IMR-90 (cell line): Measurements from ENCODE around the gene DHRSX. TPM values are rescaled to one million over a fixed set of nuclear protein-coding genes. Genes with fewer than 3 reads are reported as not detected.

Source experiments
- ATAC-seq: fragments of 200-7000 bp; cut with Tn5 transposase; 2 replicates; pipeline ENCODE4 v1.9.1; 2020; ENCODE audit warnings: low read depth, mild to moderate bottlenecking, moderate library complexity
- BruUV-seq: library from RNA; stranded (reverse); fragments of 400-500 nt; replicated peaks from 2 replicates; lab custom pipeline; 2021; lab: Mats Ljungman, UMichigan
- CTCF ChIA-PET: fragments of 300-600 bp; formaldehyde crosslinking; extraction: SDS; loops from one replicate; lab custom pipeline; 2021; ENCODE audit warnings: antibody characterized with exemption; lab: Yijun Ruan, JAX
- POLR2A ChIA-PET: fragments of 300-600 bp; sonication (Branson Sonifier 250); formaldehyde crosslinking; loops from one replicate; lab custom pipeline; 2022; ENCODE audit warnings: antibody characterized with exemption; ENCODE audit not compliant: unreplicated experiment; lab: Charles Lee
- DNase-seq: peaks from one replicate; pipeline ENCODE4 v3.0.0; 2013
- H2AFZ ChIP-seq: replicated peaks from 2 replicates; pipeline ENCODE3; 2013; ENCODE audit warnings: low read length, mild to moderate bottlenecking; ENCODE audit not compliant: poor library complexity
- H2AK5ac ChIP-seq: 2 replicates; pipeline ENCODE4 v1.6.1; 2013; ENCODE audit warnings: low read depth, low read length, inconsistent platforms
- H2AK9ac ChIP-seq: replicated peaks from 2 replicates; pipeline ENCODE3; 2013; ENCODE audit warnings: mild to moderate bottlenecking, low read depth, low read length, moderate library complexity; ENCODE audit not compliant: poor library complexity
- H2BK120ac ChIP-seq: 2 replicates; pipeline ENCODE4 v1.6.1; 2013; ENCODE audit warnings: low read depth, low read length, inconsistent platforms
- H2BK15ac ChIP-seq: 3 replicates; pipeline ENCODE4 v1.6.1; 2013; ENCODE audit warnings: low read depth, low read length, inconsistent platforms
- H2BK20ac ChIP-seq: 2 replicates; pipeline ENCODE4 v1.6.1; 2013; ENCODE audit warnings: low read depth, mild to moderate bottlenecking, inconsistent platforms, low read length, moderate library complexity
- H2BK5ac ChIP-seq: 2 replicates; pipeline ENCODE4 v1.6.1; 2013; ENCODE audit warnings: mild to moderate bottlenecking, low read depth, low read length, inconsistent platforms; ENCODE audit not compliant: poor library complexity, severe bottlenecking
- H3K14ac ChIP-seq: replicated peaks from 2 replicates; pipeline ENCODE4 v1.6.1; 2013; ENCODE audit warnings: low read depth, low read length, inconsistent platforms
- H3K18ac ChIP-seq: 2 replicates; pipeline ENCODE4 v1.6.1; 2013; ENCODE audit warnings: low read depth, low read length, control low read depth
- H3K23ac ChIP-seq: 2 replicates; pipeline ENCODE4 v1.6.1; 2013; ENCODE audit warnings: low read depth, low read length, inconsistent platforms
- H3K27ac ChIP-seq: 2 replicates; pipeline ENCODE4 v1.5.1; 2013; ENCODE audit warnings: mild to moderate bottlenecking, control low read depth, low read length; ENCODE audit not compliant: insufficient read depth
- H3K27me3 ChIP-seq: 2 replicates; pipeline ENCODE4 v1.6.1; 2013; ENCODE audit warnings: low read length; ENCODE audit not compliant: control insufficient read depth, insufficient read depth
- H3K36me3 ChIP-seq: 2 replicates; pipeline ENCODE4 v1.6.1; 2013; ENCODE audit warnings: low read length, mixed read lengths; ENCODE audit not compliant: control insufficient read depth, insufficient read depth
- H3K4ac ChIP-seq: 2 replicates; pipeline ENCODE4 v1.6.1; 2013; ENCODE audit warnings: low read depth, low read length, inconsistent platforms
- H3K4me1 ChIP-seq: 2 replicates; pipeline ENCODE4 v1.6.1; 2013; ENCODE audit warnings: low read length, mixed read lengths; ENCODE audit not compliant: control insufficient read depth, insufficient read depth
- H3K4me2 ChIP-seq: 2 replicates; pipeline ENCODE4 v1.6.1; 2013; ENCODE audit warnings: low read depth, mild to moderate bottlenecking, control low read depth, low read length, moderate library complexity
- H3K4me3 ChIP-seq: 2 replicates; pipeline ENCODE4 v1.5.1; 2013; ENCODE audit warnings: low read depth, mild to moderate bottlenecking, control low read depth, low read length, moderate library complexity; ENCODE audit not compliant: insufficient read depth
- H3K56ac ChIP-seq: 2 replicates; pipeline ENCODE4 v1.6.1; 2013; ENCODE audit warnings: low read length, inconsistent platforms; ENCODE audit not compliant: insufficient read depth; ENCODE audit errors: extremely low read depth
- H3K79me1 ChIP-seq, 2 experiments: 2 replicates each; pipeline ENCODE4 v1.6.1; 2013; ENCODE audit warnings: low read length in 2 of 2, inconsistent platforms in 1 of 2, low read depth in 1 of 2
- H3K9ac ChIP-seq: 2 replicates; pipeline ENCODE4 v1.6.1; 2013; ENCODE audit warnings: low read depth, low read length, control low read depth
- H3K9me1 ChIP-seq: 2 replicates; pipeline ENCODE4 v1.6.1; 2013; ENCODE audit warnings: low read length, inconsistent platforms; ENCODE audit not compliant: insufficient read depth
- H3K9me3 ChIP-seq: 2 replicates; pipeline ENCODE4 v1.6.1; 2013; ENCODE audit warnings: low read length; ENCODE audit not compliant: control insufficient read depth, insufficient read depth
- H4K20me1 ChIP-seq: 2 replicates; pipeline ENCODE4 v1.6.1; 2013; ENCODE audit warnings: low read length, inconsistent platforms; ENCODE audit not compliant: insufficient read depth
- H4K5ac ChIP-seq: 2 replicates; pipeline ENCODE4 v1.6.1; 2013; ENCODE audit warnings: mild to moderate bottlenecking, low read depth, low read length, control low read depth
- H4K8ac ChIP-seq, 2 experiments: 2 replicates each; pipeline ENCODE4 v1.6.1; 2013; ENCODE audit warnings: low read depth in 2 of 2, low read length in 2 of 2, control low read depth in 1 of 2, inconsistent platforms in 1 of 2
- H4K91ac ChIP-seq: 2 replicates; pipeline ENCODE4 v1.6.1; 2013; ENCODE audit warnings: low read depth, low read length, inconsistent platforms; ENCODE audit not compliant: insufficient read depth
- FOS ChIP-seq: fragments of 150-350 bp; IDR thresholded peaks from 2 replicates; pipeline ENCODE4 v1.6.1; 2016; ENCODE audit warnings: low read depth, low read length
- MAFK ChIP-seq: IDR thresholded peaks from 2 replicates; pipeline ENCODE4 v1.6.1; 2012; ENCODE audit warnings: low read depth, low read length, improper control_type of control experiment
- MAZ ChIP-seq: IDR thresholded peaks from 2 replicates; pipeline ENCODE4 v1.6.1; 2012; ENCODE audit warnings: low read depth, mild to moderate bottlenecking, low read length, improper control_type of control experiment, moderate library complexity, borderline replicate concordance
- WGBS, 2 experiments: methylation state at CpG; one replicate each; pipeline versions ENCODE4 v1.1.5 to v1.1.7; 2013; ENCODE audit warnings: missing lambda C conversion rate in 2 of 2; ENCODE audit not compliant: insufficient read length in 1 of 2; ENCODE audit errors: extremely low coverage in 2 of 2; 5-methylcytosine and 5-hydroxymethylcytosine counted together
- dilution Hi-C: fragments of 300-500 bp; cut with HindIII; formaldehyde crosslinking; loops from one replicate; pipeline ENCODE4 v1.14.3; 2018; ENCODE audit warnings: low sequenced_read_pairs; ENCODE audit not compliant: unreplicated experiment
- in situ Hi-C: fragments of 300-500 bp; cut with MboI; formaldehyde crosslinking; loops from 3 replicates; pipeline ENCODE4 v1.14.3; 2019; ENCODE audit warnings: low sequenced_read_pairs, inconsistent platforms, mixed read lengths
- intact Hi-C: fragments of 100-400 bp; cut with micrococcal nuclease; formaldehyde crosslinking; loops from 2 replicates; pipeline ENCODE4 v1.10.0; 2022
- polyA plus RNA-seq, 3 experiments: library from polyadenylated mRNA; depleted of rRNA; stranded (reverse); fragments of >200 nt; gene quantifications; 2 replicates each; pipeline ENCODE4 v1.2.3, GENCODE V29; 2012; ENCODE audit warnings: low replicate concordance in 1 of 3
- total RNA-seq: library from RNA; depleted of rRNA; stranded (reverse); fragments of >200 nt; gene quantifications from 2 replicates; pipeline ENCODE4 v1.2.3, GENCODE V29; 2012

The DHRSX gene
- total and polyA plus RNA-seq, 2 of the 4 experiments (the other 2 are of a cell fraction), result 26.2 to 38.0 TPM

DNA sequence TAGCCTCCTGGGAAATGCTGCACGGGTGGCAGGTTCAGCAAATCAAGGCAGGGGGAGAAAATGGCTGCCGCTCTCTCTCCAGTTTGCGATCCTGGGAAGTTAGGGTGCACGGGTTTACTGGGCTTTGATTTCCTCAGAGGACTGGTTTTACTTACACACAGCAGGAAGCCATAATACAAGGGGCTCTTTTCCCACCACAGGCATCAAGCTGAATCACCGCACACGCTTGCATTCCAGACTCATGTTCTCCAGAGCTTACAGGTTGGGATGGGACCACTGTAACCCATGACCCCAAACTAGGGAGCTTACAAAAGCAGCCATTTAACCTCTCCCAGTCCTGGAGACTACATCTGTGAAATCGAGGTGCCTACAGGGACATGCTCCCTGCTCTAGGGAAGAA is 159.8 kb downstream of the DHRSX start:
- DNase-seq (no peak), ATAC-seq (no peak)
- 100% methylated on average over 2 of the region's 7 CpGs; no CpG with 5 or more reads in 1 of the 2 experiments for WGBS, 2 experiments
- Histone ChIP-seq H3K56ac (no peak overlapping the region), H3K36me3 (peaks cover 7% of the 10 kb centered on the region), H3K27me3 (no peaks in the 10 kb centered on the region), H4K91ac (no peak overlapping the region), H4K5ac (no peak overlapping the region), H3K9ac (no peak overlapping the region), H2AFZ (no peak overlapping the region), H4K8ac (no peak overlapping the region), H2BK15ac (no peak overlapping the region; the same call in 2 of the 3 replicates), H3K14ac (no peak overlapping the region), H2AK9ac (no peak overlapping the region), H3K27ac (no peak overlapping the region), H4K20me1 (peaks cover 8% of the 10 kb centered on the region; the same call in 1 of the 2 replicates), H3K9me3 (no peaks in the 10 kb centered on the region), H2AK5ac (no peak overlapping the region), H2BK120ac (no peak overlapping the region), H3K9me1 (peaks cover 11% of the 10 kb centered on the region), H3K79me1 (peaks cover 17 to 33% of the 10 kb centered on the region in 2 experiments; a peak in 3 of 4 replicates), H3K4me2 (no peak overlapping the region), H3K4me3 (no peak overlapping the region), H3K4me1 (peaks cover 10% of the 10 kb centered on the region), H2BK5ac (no peak overlapping the region), H3K4ac (no peak overlapping the region), H3K23ac (no peak overlapping the region), H2BK20ac (no peak overlapping the region), H3K18ac (no peak overlapping the region)
- no peak for TF ChIP-seq FOS
- TF ChIP-seq MAZ, result no peak
- TF ChIP-seq MAFK, result no peak
- intact Hi-C loops, result no loop called here
- ChIA-PET POLR2A (no interaction called here), CTCF (no interaction called here)
- no TSS peak for BruUV-seq
- in situ Hi-C loops, result no loop called here
- dilution Hi-C loops, result no loop called here
